ENCODE results near the gene ZNF514. TPM values are rescaled to one million over a fixed set of nuclear protein-coding genes. Genes with fewer than 3 reads are reported as not detected.

ZNF514 gene
- polyA plus RNA-seq, 4 donors: 3.8 to 18.9 (median 7.3) TPM

Other genes with a start within 250 kb of the ZNF514 start
- 1 to 10 TPM in 3 of 4 donors, under 1 TPM in 1; 0.15 to 3.8 (median 1.6) TPM for gene MAL, start 134.1 kb downstream of the ZNF514 start, polyA plus RNA-seq
- 100 to 1,000 TPM in 2 of 4 donors, 10 to 100 TPM in 2; 42.9 to 104 (median 92.8) TPM for gene MRPS5, start 38.0 kb downstream of the ZNF514 start, polyA plus RNA-seq
- gene ZNF2, start 6.0 kb upstream of the ZNF514 start, polyA plus RNA-seq: 1 to 10 TPM; 1.1 to 4.2 (median 1.6) TPM
- 1 to 10 TPM in 1 of 4 donors, under 1 TPM in 1, not detected in 2; 0.66 to 1.2 TPM for gene ZNF892, start 47.7 kb upstream of the ZNF514 start, polyA plus RNA-seq
- 10 to 100 TPM in 1 of 4 donors, 1 to 10 TPM in 3; 1.1 to 17.9 (median 1.8) TPM for gene PROM2, start 114.6 kb upstream of the ZNF514 start, polyA plus RNA-seq
- 1 to 10 TPM; 1.4 to 3.8 (median 2.1) TPM for gene KCNIP3, start 137.5 kb upstream of the ZNF514 start, polyA plus RNA-seq
- 100 to 1,000 TPM in 1 of 4 donors, 10 to 100 TPM in 3; 27.5 to 162 (median 58.2) TPM for gene FAHD2A, start 242.9 kb upstream of the ZNF514 start, polyA plus RNA-seq

Data from small intestine (tissue), 4 donors.